H1 (cell line): Measurements from ENCODE around the gene SPPL3. TPM values are rescaled to one million over a fixed set of nuclear protein-coding genes. Genes with fewer than 3 reads are reported as not detected.

Experiments used
- ATF2 ChIP-seq: IDR thresholded peaks from 2 replicates; pipeline ENCODE4 v1.6.1; 2012; ENCODE audit warnings: low read length, inconsistent platforms
- BACH1 ChIP-seq: IDR thresholded peaks from 2 replicates; pipeline ENCODE4 v1.6.1; 2012; ENCODE audit warnings: low read length, improper control_type of control experiment
- CBX5 ChIP-seq: fragments of 300-800, 300-1000 bp; sonication (generic); IDR thresholded peaks from 2 replicates; pipeline ENCODE4 v1.7.1; 2016; ENCODE audit warnings: antibody characterized with exemption, low read length, low read depth
- EZH2 ChIP-seq: fragments of 200-600 bp; sonication (generic); IDR thresholded peaks from 2 replicates; pipeline ENCODE4 v1.7.1; 2012; ENCODE audit warnings: low read depth, mild to moderate bottlenecking, moderate library complexity, low read length, inconsistent platforms; ENCODE audit not compliant: severe bottlenecking
- NRF1 ChIP-seq: IDR thresholded peaks from 2 replicates; pipeline ENCODE4 v1.6.1; 2011; ENCODE audit warnings: mild to moderate bottlenecking, low read depth, low read length, improper control_type of control experiment
- RFX5 ChIP-seq: IDR thresholded peaks from 2 replicates; pipeline ENCODE4 v1.6.1; 2011; ENCODE audit warnings: low read depth, low read length, improper control_type of control experiment, borderline replicate concordance
- polyA plus RNA-seq, 7 experiments: library from polyadenylated mRNA; depleted of rRNA in 3 of 7; stranded (reverse) in 5 of 7; unstranded in 2 of 7; fragments of >200 nt in 5 of 7; fragments of 200-250 nt in 2 of 7; gene quantifications; 1 replicate in 5 of 7; 2 replicates in 1 of 7; 4 replicates in 1 of 7; pipeline versions ENCODE4 v1.2.1 to v1.2.3, GENCODE V29; 2011 to 2013; ENCODE audit warnings: missing spikeins in 2 of 7, mixed read lengths in 2 of 7
- total RNA-seq: library from RNA; stranded (reverse); fragmentation: NEBNext Ultra II Directional; extraction: Animal tissue kit (Norgen Biotek cat#: 25700); gene quantifications from 2 replicates; pipeline ENCODE4 v1.2.1, GENCODE V29; 2021

Gene SPPL3
- total and polyA plus RNA-seq, 2 of the 8 experiments (the other 6 are each of a cell fraction or from before 2014, with no cell fraction given): 27.3 to 48.4 TPM

GRCh38 chr12:120760349-120761254 lies 143.6 kb downstream of the SPPL3 start (continued):
- TF ChIP-seq EZH2: no peak
- TF ChIP-seq RFX5: no peak
- TF ChIP-seq ATF2: no peak
- TF ChIP-seq NRF1: no peak
- no peak for TF ChIP-seq BACH1
- no peak for TF ChIP-seq CBX5
